ENCODE data around the gene SERGEF. TPM values are rescaled to one million over a fixed set of nuclear protein-coding genes. Genes with fewer than 3 reads are reported as not detected.

SERGEF gene
- total RNA-seq, 4 donors from 2014 or later: 32.0 to 50.2 (median 37.6) TPM

DNA sequence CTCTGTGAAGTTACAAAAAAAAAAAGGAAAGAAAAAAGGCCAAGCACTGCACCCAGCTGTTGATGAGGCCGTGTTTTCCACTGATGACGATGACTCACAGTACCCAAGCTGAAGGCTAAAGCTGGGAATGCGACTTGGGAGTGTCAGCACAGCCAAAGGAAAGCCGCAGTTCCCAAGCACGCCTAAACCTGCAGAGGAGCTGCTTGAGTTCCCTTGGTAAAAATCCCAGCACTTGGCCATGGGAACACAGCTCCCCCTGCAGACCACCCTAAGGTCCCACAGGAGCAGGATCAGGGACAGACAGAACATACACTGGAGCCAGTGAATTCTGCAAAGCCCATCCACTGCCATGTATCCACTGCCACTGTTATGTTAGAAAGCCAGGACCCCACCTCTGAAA lies 39.9 kb downstream of the SERGEF start:
- no peaks in the 10 kb centered on the region for H3K27me3 ChIP-seq
- peaks cover 7 to 37% (median 22%) of the 10 kb centered on the region in 4 donors for H3K36me3 ChIP-seq
- TF ChIP-seq, protein P1, sequence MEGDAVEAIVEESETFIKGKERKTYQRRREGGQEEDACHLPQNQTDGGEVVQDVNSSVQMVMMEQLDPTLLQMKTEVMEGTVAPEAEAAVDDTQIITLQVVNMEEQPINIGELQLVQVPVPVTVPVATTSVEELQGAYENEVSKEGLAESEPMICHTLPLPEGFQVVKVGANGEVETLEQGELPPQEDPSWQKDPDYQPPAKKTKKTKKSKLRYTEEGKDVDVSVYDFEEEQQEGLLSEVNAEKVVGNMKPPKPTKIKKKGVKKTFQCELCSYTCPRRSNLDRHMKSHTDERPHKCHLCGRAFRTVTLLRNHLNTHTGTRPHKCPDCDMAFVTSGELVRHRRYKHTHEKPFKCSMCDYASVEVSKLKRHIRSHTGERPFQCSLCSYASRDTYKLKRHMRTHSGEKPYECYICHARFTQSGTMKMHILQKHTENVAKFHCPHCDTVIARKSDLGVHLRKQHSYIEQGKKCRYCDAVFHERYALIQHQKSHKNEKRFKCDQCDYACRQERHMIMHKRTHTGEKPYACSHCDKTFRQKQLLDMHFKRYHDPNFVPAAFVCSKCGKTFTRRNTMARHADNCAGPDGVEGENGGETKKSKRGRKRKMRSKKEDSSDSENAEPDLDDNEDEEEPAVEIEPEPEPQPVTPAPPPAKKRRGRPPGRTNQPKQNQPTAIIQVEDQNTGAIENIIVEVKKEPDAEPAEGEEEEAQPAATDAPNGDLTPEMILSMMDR (IDR thresholded peaks at IDR 0.05): peak; percentile 48 to 62 (median 51)
- peak in 1 of 2 donors; percentile 31 for TF ChIP-seq POLR2AphosphoS5 (IDR thresholded peaks at IDR 0.05)
- TF ChIP-seq POLR2A (IDR thresholded peaks at IDR 0.05; ENCODE audit: low read depth): no peak
- no peak for TF ChIP-seq EP300 (IDR thresholded peaks at IDR 0.05)
- H3K9me3 ChIP-seq: no peaks in the 10 kb centered on the region
- no peak overlapping the region for H3K4me3 ChIP-seq
- no peak overlapping the region for H3K27ac ChIP-seq (replicated peaks in 1 of 4)
- peaks cover 0 to 12% (median 8%) of the 10 kb centered on the region in 4 donors for H3K4me1 ChIP-seq
- no peak for DNase-seq (ENCODE audit: extremely low spot score)
- intact Hi-C loops (cut with DNase I): loop anchor here (10.0 kb wide), 1 partner anchor 208 kb away; no protein-coding TSS in a partner anchor
- WGBS: 25% methylated on average over 5 of the region's 5 CpGs

DNA sequence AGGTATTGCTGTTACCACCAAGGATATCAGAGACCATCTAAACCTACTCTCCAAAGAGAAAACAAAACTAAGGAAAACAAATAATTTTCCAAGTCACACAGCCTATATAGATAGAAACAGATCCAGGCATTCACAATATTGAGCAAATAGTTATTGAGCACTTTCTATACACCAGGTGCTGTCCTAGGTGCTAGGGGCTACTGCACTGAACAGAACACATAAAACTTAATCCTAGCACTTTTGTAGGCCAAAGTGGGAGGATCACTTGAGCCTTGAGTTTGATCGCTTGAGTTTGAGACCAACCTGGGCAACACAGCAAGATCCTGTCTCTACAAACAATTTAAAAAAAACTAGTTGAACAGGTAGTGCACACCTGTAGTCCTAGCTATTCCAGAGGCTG lies 44.6 kb downstream of the SERGEF start:
- WGBS: 100% methylated on average over 1 of the region's 1 CpG
- peaks cover 7 to 48% (median 23%) of the 10 kb centered on the region in 4 donors for H3K36me3 ChIP-seq
- H3K27ac ChIP-seq (replicated peaks in 1 of 4): no peak overlapping the region
- intact Hi-C loops (cut with DNase I): no loop called here
- TF ChIP-seq EP300 (IDR thresholded peaks at IDR 0.05): no peak
- TF ChIP-seq POLR2A (IDR thresholded peaks at IDR 0.05; ENCODE audit: low read depth): no peak
- TF ChIP-seq POLR2AphosphoS5 (IDR thresholded peaks at IDR 0.05): no peak
- TF ChIP-seq, protein P1 (IDR thresholded peaks at IDR 0.05): no peak
- H3K4me3 ChIP-seq: no peak overlapping the region
- H3K9me3 ChIP-seq: no peaks in the 10 kb centered on the region
- no peaks in the 10 kb centered on the region for H3K27me3 ChIP-seq
- H3K4me1 ChIP-seq: peaks cover 0 to 7% (median 3%) of the 10 kb centered on the region in 4 donors
- no peak for DNase-seq (ENCODE audit: extremely low spot score)

DNA sequence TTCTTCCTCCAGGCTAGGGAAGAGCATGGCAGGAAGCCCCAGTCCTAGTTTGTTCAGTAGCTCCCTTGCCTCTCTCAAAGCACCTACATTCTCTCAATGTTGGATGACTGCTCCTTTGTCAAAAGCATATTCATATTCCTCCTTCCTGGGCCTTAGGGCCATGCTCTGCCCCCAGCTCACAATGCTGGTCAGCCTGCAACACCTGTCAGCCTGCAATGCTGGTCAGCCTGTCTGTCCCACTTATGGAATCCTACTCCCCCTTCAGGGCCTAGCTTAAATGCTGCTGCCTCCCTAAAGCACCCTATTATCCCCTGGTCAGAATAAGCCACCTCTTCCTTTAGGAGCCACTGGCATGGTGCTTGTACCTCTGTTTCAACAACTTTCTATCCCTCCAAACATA lies 45.2 kb downstream of the SERGEF start:
- intact Hi-C loops (cut with DNase I): no loop called here
- no peak for TF ChIP-seq POLR2AphosphoS5 (IDR thresholded peaks at IDR 0.05)
- no peak for TF ChIP-seq EP300 (IDR thresholded peaks at IDR 0.05)
- TF ChIP-seq POLR2A (IDR thresholded peaks at IDR 0.05; ENCODE audit: low read depth): no peak
- TF ChIP-seq, protein P1 (IDR thresholded peaks at IDR 0.05): no peak
- Histone ChIP-seq H3K27me3 (no peaks in the 10 kb centered on the region), H3K4me1 (peaks cover 0 to 2% (median under 1%) of the 10 kb centered on the region in 4 donors), H3K9me3 (no peaks in the 10 kb centered on the region), H3K27ac (replicated peaks in 1 of 4) (no peak overlapping the region), H3K36me3 (peaks cover 7 to 47% (median 22%) of the 10 kb centered on the region in 4 donors), H3K4me3 (no peak overlapping the region)
- no peak for DNase-seq (ENCODE audit: extremely low spot score)

DNA sequence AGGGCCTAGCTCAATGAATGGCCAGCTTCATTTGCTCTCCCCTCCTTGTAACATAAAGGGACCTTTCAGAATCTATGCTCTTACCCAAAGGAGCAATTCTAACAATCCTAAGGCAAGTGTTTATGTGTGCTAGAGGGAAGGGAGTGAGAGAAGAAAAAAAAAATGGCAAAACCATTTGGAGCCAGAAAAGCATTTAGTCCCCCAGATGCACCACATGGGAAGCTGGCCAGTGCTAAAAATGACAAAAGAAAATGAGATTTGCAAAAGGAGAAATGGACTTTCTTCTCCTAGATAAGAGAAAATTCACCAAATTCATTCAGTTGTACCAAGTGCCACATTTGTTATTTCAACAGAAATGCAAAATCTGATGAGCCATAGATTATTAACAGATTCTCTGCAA lies 52.8 kb downstream of the SERGEF start:
- Histone ChIP-seq H3K36me3 (peaks cover 18 to 72% (median 48%) of the 10 kb centered on the region in 4 donors), H3K27ac (replicated peaks in 1 of 4) (no peak overlapping the region)
- intact Hi-C loops (cut with DNase I): no loop called here

DNA sequence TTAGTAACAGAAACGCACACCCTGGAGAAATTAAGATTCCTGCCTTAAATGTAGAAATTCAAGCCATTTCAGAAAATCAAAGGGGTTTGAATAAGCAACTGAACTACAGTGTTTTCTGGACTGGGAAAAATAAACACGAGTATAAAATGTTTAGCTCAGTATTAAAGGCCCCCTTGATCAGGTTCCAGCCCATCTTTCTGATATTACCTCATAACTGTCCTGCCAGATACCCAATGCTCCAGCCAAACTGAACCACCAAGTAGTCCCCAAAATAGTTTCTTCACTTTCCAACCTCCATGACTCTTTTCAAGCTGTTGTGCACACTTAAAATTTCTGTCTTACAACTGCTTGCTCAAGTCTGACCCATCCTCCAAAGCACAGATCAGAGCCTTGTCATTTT lies 54.4 kb downstream of the SERGEF start:
- WGBS: 68% methylated on average over 2 of the region's 2 CpGs
- DNase-seq (ENCODE audit: extremely low spot score): no peak
- no peak for TF ChIP-seq POLR2A (IDR thresholded peaks at IDR 0.05; ENCODE audit: low read depth)
- TF ChIP-seq EP300 (IDR thresholded peaks at IDR 0.05): no peak
- TF ChIP-seq, protein P1 (IDR thresholded peaks at IDR 0.05): no peak
- no peak for TF ChIP-seq POLR2AphosphoS5 (IDR thresholded peaks at IDR 0.05)
- Histone ChIP-seq H3K27ac (replicated peaks in 1 of 4) (no peak overlapping the region), H3K9me3 (no peaks in the 10 kb centered on the region), H3K36me3 (peaks cover 18 to 76% (median 53%) of the 10 kb centered on the region in 4 donors), H3K4me1 (peaks cover 0 to 6% (median 2%) of the 10 kb centered on the region in 4 donors), H3K27me3 (no peaks in the 10 kb centered on the region), H3K4me3 (no peak overlapping the region)
- intact Hi-C loops (cut with DNase I): no loop called here

More for the DNA sequence above, 52.8 kb downstream of the SERGEF start:
- Histone ChIP-seq H3K4me1 (no peaks in the 10 kb centered on the region), H3K9me3 (no peaks in the 10 kb centered on the region), H3K27me3 (no peaks in the 10 kb centered on the region), H3K4me3 (no peak overlapping the region)
- TF ChIP-seq POLR2A (IDR thresholded peaks at IDR 0.05; ENCODE audit: low read depth) (no peak), EP300 (IDR thresholded peaks at IDR 0.05) (no peak)
- no peak for DNase-seq (ENCODE audit: extremely low spot score)

Measured in esophagus muscularis mucosa (tissue), 4 donors.